ENCODE results near the gene MEX3A.
A peak's percentile ranks its signal among the peaks of the same experiment; 100 is the strongest.
"Not testable (repeated sequence)": the region's sequence is repeated elsewhere in the genome, so short reads cannot be mapped to it uniquely, and the experiment has no call there.

MEX3A gene

GRCh38 chr1:156076609-156077429 lies 5.4 kb downstream of the MEX3A start:
- no peak for DNase-seq

GRCh38 chr1:156075775-156076204 lies 6.5 kb downstream of the MEX3A start:
- no peak for DNase-seq

GRCh38 chr1:156075162-156075561 lies 7.1 kb downstream of the MEX3A start:
- DNase-seq, result no peak

GRCh38 chr1:156074661-156075060 lies 7.6 kb downstream of the MEX3A start:
- no peak for DNase-seq

- no peak for DNase-seq
These were observed 8.5 kb downstream of the MEX3A start for GRCh38 chr1:156073740-156074139.

- no peak for DNase-seq
These were observed 9.1 kb downstream of the MEX3A start for GRCh38 chr1:156073110-156073687.

- no peak for DNase-seq
These were observed 10.0 kb downstream of the MEX3A start for GRCh38 chr1:156072251-156072650.

GRCh38 chr1:156071332-156071816 lies 10.9 kb downstream of the MEX3A start:
- DNase-seq, result not testable (repeated sequence)

GRCh38 chr1:156070548-156070947 lies 11.7 kb downstream of the MEX3A start:
- DNase-seq, result peak; percentile 87

- no peak for DNase-seq
These were observed 12.5 kb downstream of the MEX3A start for GRCh38 chr1:156069490-156070455.

GRCh38 chr1:156067262-156067661 lies 15.0 kb downstream of the MEX3A start:
- no peak for DNase-seq

GRCh38 chr1:156065871-156066270 lies 16.4 kb downstream of the MEX3A start:
- no peak for DNase-seq

GRCh38 chr1:156065212-156065611 lies 17.1 kb downstream of the MEX3A start:
- no peak for DNase-seq

- DNase-seq, result no peak
These were observed 17.6 kb downstream of the MEX3A start for GRCh38 chr1:156064615-156065014.

- DNase-seq, result no peak
These were observed 18.3 kb downstream of the MEX3A start for GRCh38 chr1:156063997-156064285.

- DNase-seq, result no peak
These were observed 20.1 kb downstream of the MEX3A start for GRCh38 chr1:156062189-156062588.

GRCh38 chr1:156060937-156061636 lies 21.2 kb downstream of the MEX3A start, which contains the start of gene RAB25:
RAB25 (plus strand) TSS chr1:156061160; CDS start chr1:156061401, 241 bp downstream.
- no peak for DNase-seq

- no peak for DNase-seq
These were observed 25.9 kb downstream of the MEX3A start for GRCh38 chr1:156056326-156056849.

GRCh38 chr1:156055281-156056048 lies 26.8 kb downstream of the MEX3A start:
- DNase-seq, result no peak

GRCh38 chr1:156054500-156055280 lies 27.6 kb downstream of the MEX3A start, which contains the start of gene LAMTOR2:
LAMTOR2 (plus strand) TSS chr1:156054782; CDS start chr1:156054890, 108 bp downstream.
- peak; percentile 97 for DNase-seq
